HT-29 (cell line): ENCODE results near the gene EXOC3L2. TPM values are rescaled to one million over a fixed set of nuclear protein-coding genes. Genes with fewer than 3 reads are reported as not detected.
"Not testable (repeated sequence)": the region's sequence is repeated elsewhere in the genome, so short reads cannot be mapped to it uniquely, and the experiment has no call there.

Experiments used
- DNase-seq: peaks from one replicate; pipeline ENCODE4 v3.0.0-alpha.2; 2015; ENCODE audit warnings: low spot score
- total RNA-seq: library from RNA; depleted of rRNA; stranded (reverse); fragments of >200 nt; shearing (Covaris generic); gene quantifications from 2 replicates; pipeline ENCODE4 v1.2.3, GENCODE V29; 2014

EXOC3L2 gene
- total RNA-seq, 1 experiment from 2014 or later: not detected

DNA sequence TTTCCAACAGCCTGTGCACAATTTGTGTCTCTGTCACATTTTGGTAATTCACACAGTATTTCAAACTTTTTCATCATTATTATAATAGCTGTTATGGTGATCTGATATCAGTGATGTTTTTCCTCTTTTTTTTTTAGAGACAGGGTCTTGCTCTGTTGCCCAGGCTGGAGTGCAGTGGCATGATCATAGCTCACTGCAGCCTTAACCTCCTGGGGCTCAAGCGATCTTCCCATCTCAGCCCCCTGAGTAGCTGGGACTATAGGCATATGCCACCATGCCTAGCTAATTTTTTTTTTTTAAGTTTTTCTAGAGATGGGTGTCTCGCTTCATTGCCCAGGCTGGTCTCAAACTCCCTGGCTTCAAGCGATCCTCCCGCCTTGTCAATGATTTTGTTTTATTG is 11.6 kb upstream of the EXOC3L2 start:
- no peak for DNase-seq

DNA sequence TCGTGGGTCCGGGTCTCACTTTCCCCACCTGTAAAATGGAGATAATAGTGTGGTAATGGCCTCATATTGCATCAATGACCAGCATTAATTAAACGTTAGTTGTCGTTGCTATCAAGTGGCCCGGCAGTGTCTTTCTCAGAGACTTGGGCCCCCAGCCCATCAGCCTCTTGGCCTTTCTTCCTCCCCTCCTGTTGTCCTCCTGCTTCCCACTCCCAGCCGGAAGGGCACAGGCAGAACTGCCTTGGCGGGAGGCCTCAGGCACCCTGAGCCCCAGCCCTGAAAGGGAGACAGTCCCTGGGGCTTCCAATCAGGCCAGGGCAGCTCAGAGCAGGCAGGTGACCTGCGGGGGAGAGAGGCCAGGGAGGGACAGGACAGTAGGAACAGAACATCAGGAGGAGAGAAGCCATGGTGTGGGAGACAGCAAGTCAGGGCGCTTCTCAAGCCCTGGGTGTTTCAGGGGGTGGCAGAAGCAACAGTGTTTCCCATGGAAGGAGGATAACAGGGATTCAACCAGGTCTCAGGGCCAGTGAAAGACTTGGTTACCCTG is 10.5 kb upstream of the EXOC3L2 start:
- no peak for DNase-seq

GRCh38 chr19:45254044-45254531 is 8.9 kb upstream of the EXOC3L2 start:
- no peak for DNase-seq

DNA sequence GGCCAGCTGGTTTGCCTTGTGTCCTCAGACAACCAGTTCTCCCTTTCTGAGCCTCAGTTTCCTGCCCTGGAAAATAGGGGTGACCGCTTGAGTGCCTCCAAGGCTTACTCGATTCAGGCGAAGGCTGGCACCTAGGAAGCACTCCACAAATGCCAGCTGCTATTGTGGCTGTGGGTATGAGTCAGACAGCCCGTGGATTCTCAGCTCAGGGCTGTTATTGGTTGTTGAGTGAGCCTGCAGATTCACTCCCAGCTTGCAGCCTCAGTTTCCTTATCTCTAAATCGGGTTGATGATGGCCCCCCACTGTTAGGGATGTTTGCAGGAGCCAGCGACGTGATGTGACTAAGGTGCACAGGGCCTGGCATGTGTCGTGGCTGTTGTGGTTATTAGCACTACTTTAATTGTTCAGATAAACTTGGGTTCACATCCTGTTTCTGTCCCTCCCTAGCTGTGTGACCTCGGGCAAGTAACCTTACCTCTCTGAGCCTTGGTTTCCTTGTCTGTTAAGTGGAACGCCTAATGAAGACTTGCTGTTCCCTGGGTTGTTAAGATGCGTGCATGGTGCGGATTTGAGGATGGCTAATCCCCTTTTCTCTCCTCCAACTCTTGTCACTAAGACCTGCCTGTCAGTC is 8.3 kb upstream of the EXOC3L2 start:
- DNase-seq: no peak

DNA sequence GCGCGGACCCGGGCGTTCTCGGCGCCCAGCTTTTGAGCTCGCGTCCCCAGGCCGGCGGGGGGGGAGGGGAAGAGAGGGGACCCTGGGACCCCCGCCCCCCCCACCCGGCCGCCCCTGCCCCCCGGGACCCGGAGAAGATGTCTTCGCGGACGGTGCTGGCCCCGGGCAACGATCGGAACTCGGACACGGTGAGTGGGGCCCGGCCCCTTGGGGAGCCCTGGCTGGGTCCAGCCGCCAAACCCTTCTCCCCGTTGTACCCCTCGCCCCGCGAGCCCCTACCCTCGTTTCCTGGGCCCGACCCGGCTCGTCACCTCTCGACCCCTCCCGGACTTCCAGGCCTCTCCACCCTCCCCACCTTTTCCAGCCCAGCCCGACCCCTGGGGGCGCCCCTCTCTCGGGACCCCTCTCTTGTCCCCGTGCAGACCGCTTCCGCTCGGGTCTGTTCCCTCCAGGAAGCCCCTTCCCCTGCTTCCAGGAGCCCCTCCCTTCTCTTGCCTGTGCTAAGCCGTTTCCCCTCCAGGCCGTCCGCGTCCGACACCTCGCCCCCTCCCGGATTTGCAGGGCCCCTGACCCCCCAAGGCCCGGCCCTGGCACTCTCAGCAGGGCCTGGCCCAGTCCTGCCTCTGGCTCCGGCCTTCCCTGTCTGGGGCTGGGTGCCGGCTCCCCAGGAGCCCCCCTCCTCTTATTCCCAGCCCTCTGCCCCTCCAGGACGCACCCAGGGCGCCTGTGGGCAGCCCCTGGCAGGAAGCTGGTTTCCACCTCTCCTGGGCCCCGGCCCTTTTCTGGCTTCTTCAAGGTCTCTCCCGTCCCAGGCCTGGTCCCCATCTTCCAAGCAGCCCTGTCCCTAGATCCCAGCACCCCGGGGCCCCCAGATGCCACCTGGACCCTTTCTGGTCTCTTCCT is 6.5 kb upstream of the EXOC3L2 start:
- no peak for DNase-seq

DNA sequence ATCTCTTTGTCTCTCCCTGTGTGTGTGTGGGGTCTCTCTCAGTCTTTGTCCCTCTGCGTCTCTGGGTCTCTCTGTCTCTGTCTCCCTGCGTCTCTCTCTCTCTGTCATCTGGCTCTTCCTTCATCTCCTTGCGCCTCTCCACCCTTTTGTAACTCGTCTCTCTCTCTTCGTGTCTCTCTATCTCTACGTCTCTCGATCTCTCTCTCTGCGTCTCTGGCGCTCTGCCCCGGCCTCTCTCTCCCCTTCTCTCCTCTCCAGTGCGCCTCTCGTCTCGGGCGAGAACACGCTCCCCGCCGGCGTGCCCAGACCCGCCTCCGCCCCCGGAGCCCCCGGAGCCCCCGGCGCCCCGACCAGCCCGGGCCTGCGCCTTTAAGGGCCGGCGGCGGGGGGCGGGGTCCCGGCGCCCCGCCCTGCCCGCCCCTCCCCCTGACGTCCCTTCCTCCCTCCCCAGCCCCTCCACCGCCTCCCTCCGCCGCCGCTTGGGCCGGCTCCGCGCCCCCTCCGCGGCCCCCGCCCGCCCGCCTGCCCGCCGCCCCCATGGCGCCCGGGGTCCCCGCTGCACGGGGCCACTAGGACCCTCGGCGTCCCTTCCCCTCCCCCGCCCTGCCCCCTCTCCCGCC is 5.7 kb upstream of the EXOC3L2 start, which contains the start of gene MARK4:
Gene MARK4, plus strand, starts transcription at position 440 of the 620 bp plus-strand sequence. CDS start 318 bp downstream, outside the sequence.
- peak; percentile 59 for DNase-seq

GRCh38 chr19:45250216-45250831 is 5.1 kb upstream of the EXOC3L2 start:
- no peak for DNase-seq

DNA sequence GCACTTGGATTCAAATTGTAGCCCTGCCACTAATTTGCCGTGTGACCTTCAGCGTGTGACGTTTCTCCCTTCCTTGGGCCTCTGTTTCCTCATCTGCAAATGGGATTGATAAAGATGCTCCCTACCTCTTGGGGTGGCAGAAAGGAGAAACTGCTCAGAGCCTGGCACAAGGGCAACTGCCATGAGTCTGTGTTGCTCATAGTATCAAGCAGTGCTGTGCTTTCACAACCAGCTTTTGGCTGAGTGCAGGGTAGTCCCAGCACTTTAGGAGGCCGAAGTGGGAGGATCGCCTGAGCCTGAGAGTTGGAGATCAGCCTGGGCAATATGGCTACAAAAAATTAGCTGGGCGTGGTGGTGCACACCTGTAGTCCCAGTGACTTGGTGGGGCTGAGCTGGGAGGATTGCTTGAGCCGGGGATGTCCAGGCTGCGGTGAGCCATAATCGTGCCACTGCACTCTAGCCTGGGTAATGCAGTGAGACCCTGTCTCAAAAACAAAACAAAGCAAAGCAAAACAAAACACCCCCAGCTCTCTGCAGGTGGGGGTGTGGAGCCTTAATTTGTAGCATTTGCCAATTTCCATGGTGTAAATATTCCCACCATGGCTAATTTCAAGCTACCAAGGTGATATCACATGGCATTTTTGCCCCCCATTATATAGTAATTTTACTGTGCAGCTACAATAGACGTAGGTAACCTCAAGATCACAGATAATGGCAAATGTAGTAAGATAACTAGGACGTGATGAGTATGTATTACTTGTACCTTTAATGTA is 4.2 kb upstream of the EXOC3L2 start:
- no peak for DNase-seq

DNA sequence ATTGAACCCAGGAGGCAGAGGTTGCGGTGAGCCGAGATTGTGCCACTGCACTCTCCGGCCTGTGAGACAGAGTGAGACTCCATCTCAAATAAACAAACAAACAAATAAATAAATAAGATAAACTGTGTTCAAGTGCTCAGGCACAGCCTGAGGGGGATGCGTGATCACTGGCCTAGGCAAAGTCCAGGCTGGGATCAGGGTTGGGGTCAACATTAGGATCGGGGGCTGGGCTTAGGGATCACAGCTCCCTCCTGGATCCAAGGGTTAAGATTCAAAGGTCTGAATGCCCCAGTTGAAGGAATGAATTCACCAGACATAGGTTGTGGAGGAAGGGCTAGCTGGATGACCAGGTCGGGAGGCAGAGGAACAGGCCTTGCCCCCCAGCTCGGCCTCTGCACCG is 1.9 kb upstream of the EXOC3L2 start:
- no peak for DNase-seq

- no peak for DNase-seq
These were observed 619 bp upstream of the EXOC3L2 start for GRCh38 chr19:45245826-45246225.

DNA sequence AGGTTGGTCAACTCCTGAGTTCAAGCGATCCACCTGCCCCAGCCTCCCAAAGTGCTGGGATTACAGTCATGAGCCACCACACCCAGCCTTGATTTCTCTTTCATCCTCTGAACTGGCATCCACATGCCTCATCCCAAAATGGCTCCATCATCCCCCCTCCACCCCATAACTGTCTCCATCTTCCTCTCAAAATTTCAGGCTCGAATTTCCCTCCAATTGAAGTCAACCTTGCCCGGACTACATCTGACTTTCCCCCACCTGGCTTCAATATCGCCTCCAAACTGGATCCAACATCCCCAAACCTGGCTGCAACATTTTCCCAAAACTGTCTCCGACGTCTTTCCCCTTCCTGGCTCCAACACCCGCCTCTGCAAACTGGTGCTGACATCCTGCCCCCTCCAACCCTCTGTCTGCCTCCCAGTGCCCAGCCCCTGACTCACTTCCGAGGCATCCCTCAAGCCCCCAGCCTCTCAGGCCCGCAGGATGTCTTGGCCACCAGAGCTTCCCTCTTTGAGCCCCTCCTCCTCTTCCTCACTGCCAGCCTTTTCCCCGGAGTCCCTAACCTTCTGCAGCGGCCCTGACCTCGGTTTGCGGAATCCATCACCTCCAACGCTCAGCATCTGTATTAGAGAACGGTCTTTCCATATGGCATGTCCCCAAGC is 943 bp downstream of the EXOC3L2 start:
- no peak for DNase-seq

- no peak for DNase-seq
These were observed 2.0 kb downstream of the EXOC3L2 start for GRCh38 chr19:45243144-45243732.

DNA sequence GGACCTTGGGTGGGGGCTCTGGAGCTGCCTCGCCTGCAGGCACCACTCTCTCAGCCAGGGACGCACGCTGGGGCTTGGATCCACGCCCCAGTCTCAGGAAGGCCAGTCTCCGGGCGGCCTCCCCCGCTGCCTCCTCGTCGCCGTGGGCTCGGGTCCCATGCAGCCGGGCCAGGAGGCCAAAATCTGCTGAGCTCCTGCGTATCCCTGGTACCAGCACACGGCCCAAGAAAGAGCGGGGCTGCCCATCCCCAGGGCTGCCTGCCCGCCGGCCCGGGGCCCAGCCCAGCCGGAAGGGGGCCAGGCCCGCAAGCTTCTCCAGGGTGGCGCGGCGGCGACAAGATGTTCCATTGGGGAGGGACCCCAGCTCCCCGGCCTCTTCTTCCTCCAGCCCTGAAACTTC is 6.7 kb downstream of the EXOC3L2 start:
- DNase-seq: no peak

DNA sequence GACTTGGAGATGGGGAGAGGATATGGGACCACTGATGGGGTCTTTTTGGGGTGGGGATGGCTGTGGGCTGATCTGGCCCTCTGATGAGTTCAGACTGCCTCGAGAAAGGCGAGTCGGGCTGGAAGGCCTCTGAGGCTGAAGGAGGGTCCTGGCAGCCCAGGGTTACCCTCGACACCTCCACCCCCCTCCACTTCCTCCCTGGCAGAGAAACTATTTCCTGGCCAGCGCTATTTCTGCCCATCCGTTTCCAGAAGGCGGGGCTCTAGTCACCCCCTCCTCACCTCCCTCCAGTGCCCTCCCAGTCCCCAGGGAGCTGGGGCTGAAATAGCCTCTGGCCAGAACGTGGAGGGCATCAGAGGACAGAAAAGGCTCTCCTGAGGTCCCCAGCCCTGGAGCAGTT is 9.7 kb downstream of the EXOC3L2 start:
- DNase-seq: no peak

GRCh38 chr19:45234089-45234869 is 10.9 kb downstream of the EXOC3L2 start:
- DNase-seq: no peak

DNA sequence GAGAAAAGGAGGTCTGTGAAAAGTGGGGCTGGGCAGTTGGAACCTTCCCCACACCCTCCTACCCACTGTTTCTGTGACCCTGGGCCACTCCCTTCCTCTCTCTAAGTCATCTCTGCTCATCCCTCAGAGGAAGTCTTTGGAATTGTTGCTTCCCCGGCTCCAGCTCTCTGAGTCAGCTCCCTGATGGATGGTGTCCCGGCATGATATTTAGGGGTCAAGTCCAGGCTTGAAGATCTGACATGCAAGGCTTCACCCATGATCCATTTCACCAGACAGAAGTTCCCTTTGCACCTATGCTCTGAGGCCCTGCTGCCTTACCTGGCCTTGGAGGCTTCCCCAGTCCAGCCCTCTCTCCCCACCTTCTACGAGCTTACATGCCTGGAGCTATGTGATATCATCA is 13.3 kb downstream of the EXOC3L2 start:
- no peak for DNase-seq

- not testable (repeated sequence) for DNase-seq
These were observed 16.2 kb downstream of the EXOC3L2 start for GRCh38 chr19:45229056-45229455.

- no peak for DNase-seq
These were observed 20.6 kb downstream of the EXOC3L2 start for GRCh38 chr19:45224645-45225044.

DNA sequence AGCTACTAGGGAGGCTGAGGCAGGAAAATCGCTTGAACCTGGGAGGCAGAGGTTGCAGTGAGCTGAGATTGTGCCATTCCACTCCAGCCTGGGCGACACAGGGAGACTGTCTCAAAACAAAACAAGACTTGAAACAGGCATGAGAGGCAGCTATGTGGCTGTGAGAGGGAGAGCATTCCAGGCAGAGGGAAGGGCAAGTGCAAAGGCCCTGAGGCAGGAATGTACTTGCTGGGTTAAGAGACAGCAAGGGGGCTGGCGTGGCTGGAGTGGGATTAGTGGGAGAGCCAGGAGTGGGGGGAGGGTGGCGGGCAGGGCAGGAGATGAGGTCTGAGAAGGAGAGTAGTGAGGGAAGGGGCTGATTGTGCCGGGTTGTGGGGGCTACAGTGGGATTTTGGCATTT is 21.3 kb downstream of the EXOC3L2 start:
- DNase-seq: no peak
